ENCODE measurements around the gene ZNF90. TPM values are rescaled to one million over a fixed set of nuclear protein-coding genes. Genes with fewer than 3 reads are reported as not detected.

Gene ZNF90
- total RNA-seq, result 0.85 and 1.9 TPM in 2 replicates

DNA sequence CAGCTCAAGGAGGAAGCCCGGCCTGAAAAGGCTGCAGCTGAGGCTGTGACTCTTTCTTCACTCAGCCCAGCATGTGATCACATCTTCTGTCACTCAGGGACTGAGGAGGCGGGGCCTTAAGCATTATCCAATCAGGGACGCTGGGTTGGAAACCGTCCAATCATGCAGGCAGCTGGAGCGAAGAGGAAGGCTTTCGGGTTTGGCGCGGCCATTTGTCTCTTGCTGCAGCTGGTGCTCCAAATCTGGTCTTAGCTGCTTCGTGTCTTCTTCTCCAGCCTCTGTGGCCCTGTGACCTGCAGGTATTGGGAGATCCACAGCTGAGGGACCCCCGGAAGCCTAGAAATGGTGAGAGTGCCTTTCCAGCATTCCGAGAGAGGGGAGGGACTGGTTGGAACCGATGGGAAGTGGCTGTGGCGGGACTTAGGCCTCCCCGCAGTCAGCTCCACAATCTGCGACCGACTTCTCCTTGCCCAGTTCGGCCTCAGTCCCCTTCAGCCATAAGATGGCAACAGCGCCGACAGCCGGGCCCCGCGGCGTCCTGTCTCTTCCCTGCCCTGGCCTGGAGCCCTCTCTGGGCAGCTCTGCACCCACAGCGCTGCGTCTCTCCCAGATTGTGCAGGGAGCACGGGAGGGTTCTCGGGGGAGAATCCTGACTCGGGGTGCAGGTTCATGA, at the start of gene ZNF90:
TSS of gene ZNF90 (plus strand) at position 210 of the 673 bp plus-strand sequence. CDS start at position 343, 133 bp downstream.

DNA sequence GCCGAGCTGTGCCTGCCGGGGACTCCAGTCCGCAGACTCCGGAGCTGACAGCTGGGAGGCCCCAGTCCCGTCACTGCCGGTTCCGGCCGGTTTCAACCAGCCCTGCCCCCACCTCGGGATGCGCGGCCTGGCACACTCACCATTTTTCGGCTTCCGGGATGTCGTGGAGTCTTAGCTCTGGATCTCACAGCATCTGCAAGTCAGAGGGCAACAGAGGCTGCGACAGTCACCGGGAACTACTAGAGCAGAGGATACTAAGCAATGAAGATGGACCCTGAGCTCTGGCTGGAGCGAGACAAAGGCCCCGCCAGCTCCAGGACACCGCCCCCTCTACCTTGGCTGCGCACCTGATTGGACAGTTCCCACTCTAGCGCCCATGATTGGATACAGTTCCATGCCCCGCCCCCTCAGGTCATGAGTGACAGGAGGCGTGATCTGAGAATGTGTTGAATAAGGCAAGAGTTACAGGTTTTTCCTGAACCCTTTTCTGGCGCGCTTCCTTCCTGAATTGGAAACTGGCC, 38.5 kb upstream of the ZNF90 start, which contains the start of gene ZNF682:
TSS of gene ZNF682 (minus strand) at position 303 of the 521 bp plus-strand sequence. CDS start at position 143, 160 bp downstream.

DNA sequence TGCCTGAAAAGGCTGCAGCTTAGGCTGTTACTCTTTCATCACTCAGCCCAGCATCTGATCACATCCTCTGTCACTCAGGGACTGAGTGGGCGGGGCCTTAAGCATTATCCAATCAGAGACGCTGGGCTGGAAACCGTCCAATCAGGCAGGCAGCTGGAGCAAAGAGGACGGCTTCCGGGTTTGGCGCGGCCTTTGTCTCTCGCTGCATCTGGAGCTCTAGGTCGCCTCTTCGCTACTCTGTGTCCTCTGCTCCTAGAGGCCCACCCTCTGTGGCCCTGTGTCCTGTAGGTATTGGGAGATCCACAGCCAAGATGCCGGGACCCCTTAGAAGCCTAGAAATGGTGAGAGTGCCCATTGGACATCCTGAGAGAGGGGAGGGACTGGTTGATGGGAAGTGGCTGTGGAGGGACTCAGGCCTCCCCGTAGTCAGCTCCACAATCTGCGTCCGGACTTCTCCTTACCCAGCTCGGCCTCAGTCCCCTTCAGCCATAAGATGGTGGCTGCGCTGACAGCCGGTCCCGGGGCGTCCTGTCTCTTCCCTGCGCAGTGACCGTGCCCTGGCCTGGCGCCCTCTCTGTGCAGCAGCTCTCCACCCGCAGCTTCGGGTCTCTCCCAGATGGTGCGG, 89.3 kb downstream of the ZNF90 start, which contains the start of gene ZNF486:
TSS of gene ZNF486 (plus strand) at position 195 of the 625 bp plus-strand sequence. CDS start at position 312, 117 bp downstream.

Other genes starting within 250 kb of the ZNF90 start
- 3.1 and 3.9 TPM in 2 replicates for gene ZNF253, start 212.1 kb upstream of the ZNF90 start, total RNA-seq
- gene ZNF93, start 177.1 kb upstream of the ZNF90 start, total RNA-seq, result 6.2 and 8.1 TPM in 2 replicates
- 1.7 and 3.9 TPM in 2 replicates for gene ZNF682, start 38.5 kb upstream of the ZNF90 start, total RNA-seq
- gene ZNF486, start 89.2 kb downstream of the ZNF90 start, total RNA-seq, result 4.5 and 6.7 TPM in 2 replicates

Measured in regular cardiac myocyte (primary cell).